Activated T-cell treated with anti-CD3 and anti-CD28 coated beads for 1 hour (primary cell): ENCODE data around the gene HRH4.

Source experiments
- DNase-seq: peaks from one replicate; pipeline ENCODE4 v3.0.0-alpha.2; 2020; ENCODE audit warnings: low read depth

HRH4 gene, protein sequence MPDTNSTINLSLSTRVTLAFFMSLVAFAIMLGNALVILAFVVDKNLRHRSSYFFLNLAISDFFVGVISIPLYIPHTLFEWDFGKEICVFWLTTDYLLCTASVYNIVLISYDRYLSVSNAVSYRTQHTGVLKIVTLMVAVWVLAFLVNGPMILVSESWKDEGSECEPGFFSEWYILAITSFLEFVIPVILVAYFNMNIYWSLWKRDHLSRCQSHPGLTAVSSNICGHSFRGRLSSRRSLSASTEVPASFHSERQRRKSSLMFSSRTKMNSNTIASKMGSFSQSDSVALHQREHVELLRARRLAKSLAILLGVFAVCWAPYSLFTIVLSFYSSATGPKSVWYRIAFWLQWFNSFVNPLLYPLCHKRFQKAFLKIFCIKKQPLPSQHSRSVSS

DNA sequence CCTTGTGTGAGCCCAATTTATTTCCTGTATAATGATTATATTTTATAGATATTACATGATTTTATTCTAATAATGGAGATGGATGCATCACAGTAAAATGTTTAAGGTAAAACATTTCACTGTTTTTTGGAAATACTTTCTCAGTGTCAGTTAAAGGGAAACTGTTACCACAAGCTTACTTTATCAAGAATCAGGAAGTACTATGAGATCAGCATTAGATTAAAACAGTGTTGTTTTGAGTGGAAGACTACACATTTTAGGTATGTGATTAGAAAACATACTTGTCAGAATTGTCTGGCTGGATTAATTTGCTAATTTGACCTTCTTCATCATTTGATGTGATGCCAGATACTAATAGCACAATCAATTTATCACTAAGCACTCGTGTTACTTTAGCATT lies at the start of gene HRH4:
Gene HRH4 (plus strand): TSS at position 250 of the 400 bp plus-strand sequence. CDS start 92 bp downstream, at position 342.
- no peak for DNase-seq

DNA sequence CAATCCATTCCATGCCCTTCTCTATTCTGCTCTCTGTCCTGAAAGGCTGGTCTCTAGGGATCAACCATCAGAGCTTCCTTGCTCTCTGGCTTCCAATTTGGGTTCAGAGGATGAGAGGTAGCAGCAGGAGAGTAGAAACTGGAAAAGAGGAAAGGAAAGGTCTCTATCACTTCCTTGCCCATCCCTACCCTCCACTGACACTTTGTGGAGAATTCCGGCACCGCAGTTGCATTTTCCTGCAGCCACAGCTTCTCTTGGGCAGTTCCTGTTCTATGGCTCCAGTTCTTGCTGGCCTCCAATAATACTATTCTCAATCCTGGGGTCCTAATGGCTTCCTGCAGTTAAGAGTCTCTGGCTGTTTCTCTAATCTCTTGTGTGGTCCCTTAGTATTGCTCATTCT lies 47.3 kb upstream of the HRH4 start:
- DNase-seq = no peak

DNA sequence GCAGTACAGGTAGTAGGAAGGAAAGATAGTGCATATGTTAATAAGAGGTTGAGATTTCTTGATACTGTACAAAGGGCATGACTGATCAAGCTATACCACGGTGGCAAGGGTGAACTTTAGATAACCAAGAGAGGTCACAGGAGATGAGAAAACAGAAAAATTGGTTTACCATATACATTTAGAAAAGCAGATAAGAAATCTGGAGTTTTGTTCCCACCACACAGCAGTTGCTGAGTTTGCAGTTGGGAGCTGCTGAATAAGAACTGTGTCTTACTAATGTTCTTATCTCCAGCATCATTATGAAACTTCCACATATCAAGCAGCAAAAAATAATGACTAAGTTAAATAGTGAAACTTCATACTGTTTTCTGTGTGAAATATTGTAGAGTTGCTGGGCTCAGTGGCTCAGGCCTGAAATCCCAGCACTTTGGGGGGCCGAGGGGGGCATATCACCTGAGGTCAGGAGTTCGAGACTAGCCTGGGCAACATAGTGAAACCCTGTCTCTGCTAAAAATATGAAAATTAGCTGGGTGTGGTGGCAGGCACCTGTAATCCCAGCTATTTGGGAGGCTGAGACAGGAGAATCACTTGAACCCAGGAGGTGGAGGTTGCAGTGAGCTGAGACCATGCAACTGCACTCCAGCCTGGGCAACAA lies 46.0 kb upstream of the HRH4 start:
- DNase-seq = no peak

DNA sequence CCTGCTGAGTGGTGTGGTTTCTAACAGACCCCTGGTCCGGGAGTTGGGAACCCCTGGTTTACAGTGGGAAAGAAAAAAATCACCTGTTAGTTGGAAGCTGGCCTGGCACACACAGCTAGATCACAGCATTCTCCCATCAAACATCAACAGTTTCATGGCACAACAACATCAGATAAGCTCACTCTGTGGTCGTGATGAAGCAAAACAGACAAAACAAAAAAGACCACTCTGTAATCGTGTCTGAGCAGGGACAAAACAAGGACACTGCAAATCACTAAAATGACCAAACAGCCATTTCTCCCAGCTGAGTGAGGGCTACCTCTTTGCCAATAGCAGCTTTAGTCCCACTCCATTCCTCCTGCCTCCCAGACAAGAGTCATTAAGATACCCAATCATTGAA lies 43.0 kb upstream of the HRH4 start:
- no peak for DNase-seq

DNA sequence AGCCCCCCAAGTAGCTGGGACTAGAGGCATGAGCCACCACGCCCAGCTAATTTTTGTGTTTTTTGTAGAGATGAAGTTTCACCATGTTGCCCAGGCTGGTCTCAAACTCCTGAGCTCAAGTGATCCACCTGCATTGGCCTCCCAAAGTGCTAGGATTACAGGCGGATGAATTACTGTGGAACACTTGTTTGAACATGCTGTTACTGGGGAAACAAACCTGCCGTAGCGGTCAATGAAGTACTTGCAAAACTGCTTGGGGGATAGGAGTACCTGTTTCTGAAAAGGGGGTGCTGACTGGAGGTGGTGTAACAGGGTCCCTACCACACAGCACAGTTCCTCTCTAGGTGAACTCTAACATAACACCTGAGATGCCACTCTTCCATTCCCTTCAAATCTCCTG lies 39.9 kb upstream of the HRH4 start:
- no peak for DNase-seq

DNA sequence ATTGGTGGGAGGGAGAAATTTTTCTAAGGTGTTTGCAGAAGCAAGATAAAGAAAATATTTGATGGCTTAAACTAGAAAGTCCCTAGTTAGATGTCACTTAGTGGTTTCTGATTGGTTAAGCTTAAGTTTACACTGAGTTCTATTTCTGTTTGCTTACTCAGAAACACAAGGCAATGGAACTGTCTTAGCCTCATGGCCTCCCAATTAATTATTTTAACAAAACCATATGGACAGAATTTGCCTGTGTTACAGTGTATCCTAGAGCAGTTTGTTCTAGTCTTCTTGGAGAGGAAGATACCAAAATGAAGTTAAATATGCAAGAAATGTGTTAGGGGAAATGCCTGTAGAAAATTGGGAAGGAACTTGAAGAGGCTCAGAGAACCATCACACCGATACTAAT lies 38.6 kb upstream of the HRH4 start:
- DNase-seq = no peak

DNA sequence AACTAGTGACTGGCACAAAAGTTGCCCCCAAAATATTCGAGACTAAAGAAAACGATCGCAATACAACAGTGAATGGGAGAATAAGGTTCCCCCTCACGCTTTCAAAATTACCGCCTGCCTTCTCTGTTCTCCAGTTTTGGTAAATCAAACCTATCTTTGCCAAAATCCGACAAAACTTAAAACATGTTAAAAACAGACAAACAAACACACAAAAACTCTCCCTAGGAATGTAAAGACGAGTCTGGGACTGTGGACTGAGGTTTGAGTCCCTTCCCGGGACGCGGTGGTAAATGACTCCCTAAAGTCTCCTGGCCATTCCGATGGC lies 34.4 kb upstream of the HRH4 start:
- DNase-seq = no peak

DNA sequence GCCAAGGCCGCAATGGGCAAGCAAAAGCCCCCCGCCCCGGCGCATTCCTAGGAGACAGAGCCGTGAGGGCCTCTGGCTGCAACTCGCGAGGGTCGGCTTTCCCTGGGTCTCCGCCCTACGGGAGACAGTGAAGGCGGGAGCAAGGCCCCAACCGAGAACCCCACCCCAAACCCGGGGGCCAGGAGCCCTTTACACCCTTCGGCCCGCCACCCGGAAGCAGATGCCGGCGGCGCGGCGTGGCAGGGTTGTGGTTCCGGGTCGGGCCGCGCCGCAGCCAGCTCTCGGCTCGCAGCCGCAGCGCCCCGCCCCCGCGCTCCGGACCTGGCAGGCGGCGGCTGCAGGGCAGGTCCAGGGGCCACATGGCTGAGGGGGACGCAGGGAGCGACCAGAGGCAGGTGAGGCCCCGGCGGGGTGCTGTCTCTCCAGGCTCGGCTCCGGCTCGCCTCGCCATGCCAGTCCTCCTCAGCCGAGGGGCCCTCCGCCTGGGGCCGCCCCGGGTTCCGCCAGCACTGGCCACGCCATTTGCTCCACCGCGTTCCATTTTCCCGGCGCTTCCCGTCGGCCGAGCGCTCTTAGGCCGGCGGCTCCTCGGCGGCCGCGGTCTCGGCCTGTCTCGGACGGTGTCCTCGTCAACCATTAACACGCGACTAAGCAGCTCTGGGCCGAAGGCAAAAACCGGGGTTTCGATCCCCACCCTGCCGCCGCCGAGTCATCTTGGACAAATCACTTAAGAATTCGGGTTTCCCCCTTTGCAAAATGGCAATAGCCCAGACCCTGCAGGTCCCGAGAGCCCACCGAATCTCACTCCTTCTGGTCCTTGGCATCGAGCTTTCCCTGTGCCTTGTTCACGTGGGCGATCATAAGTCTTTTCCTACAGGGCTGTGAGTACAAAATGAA lies 33.8 kb upstream of the HRH4 start, which contains the start of gene IMPACT:
Gene IMPACT (plus strand): TSS at position 273 of the 897 bp plus-strand sequence. CDS start 87 bp downstream, at position 360.
- peak; percentile 74 for DNase-seq

DNA sequence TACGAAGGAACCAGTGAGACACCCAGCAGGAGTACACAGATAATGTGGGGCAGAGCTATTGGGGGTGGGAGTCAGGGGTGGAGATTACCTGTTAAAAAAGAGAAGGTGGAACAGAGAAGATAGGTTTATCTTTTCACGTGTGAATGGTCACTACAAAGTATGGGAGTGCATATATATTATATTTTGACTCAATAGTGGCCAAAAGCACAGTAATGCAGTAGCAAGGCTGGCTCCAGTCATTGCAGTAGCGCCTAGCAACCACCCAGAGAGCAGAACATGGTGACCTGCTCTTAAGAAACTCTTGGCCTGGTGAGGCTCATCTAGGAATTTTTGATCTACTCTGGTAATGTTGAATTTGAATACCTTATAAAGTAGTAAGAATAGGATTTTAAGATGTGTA lies 33.0 kb upstream of the HRH4 start:
- no peak for DNase-seq

DNA sequence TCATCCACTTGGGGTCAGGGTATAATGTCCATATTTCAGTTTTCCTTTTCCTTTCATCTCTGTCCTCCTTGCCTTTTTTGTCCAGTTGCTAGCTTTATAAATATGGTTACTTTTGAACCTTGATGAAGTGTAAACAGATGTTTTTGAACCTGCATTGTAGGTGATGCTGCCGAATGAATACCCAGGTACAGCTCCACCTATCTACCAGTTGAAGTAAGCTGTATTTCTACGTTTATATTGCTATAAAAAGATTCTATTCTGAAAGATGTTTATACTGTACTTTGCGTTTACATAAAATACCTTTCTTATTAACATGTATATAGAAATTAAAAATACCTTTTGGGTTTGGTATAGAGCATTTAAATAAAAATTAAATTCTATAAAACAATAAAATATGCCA lies 31.7 kb upstream of the HRH4 start:
- no peak for DNase-seq

DNA sequence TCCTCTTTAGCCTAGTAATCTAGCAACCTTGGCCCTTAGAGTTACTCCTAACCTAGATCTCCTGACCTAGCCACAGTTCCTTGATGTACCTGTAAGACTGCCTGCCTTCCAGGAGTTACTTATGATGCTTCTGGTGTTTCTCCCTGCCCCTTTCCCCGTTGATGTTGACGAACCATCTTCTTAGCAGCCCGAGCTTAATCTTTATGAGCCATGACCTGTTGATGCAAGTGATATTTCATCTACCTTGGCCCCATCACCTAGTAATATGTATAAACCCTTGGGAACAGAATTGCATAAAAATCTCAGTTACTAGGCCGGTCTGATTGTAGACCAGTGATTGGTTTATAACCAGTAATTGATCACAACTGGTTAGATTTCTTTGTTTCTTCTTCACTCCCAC lies 31.2 kb upstream of the HRH4 start:
- no peak for DNase-seq

DNA sequence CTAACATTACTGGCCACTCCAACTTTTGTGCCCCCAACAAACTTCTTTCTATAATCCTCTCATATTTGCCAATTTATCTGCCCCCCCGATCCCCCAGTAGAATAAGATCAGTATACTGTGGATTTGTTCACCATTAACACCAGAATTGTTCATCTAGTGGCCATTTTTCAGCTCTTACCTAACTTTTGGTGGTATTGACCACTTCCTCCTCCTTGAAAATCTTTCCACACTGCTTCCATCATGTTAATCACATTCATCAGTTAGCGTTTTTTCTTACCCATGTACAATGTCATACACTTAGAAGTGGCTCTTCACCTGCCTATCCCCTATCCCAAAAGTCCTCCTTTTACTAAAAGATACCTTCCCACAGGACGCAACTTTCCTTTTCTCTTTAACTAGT lies 27.8 kb upstream of the HRH4 start:
- no peak for DNase-seq

DNA sequence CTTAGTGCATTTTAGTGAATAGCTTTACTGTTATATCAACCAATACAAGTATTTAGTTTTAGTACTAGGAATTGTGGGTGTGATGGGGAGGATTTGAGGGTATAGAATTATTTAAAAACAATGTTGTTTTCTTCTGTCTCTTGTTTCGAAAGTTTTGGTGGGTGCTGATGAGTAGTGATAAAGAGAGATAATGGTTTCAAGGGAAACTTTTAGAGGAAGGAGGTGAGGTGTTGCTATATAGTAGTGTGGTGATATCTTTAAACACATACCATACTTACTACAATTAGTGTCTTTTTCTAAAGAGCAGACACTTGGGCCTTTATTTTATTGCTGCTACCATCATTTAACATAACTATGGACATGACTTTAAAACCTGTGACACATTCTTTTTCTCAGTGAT lies 23.5 kb upstream of the HRH4 start:
- DNase-seq = no peak

DNA sequence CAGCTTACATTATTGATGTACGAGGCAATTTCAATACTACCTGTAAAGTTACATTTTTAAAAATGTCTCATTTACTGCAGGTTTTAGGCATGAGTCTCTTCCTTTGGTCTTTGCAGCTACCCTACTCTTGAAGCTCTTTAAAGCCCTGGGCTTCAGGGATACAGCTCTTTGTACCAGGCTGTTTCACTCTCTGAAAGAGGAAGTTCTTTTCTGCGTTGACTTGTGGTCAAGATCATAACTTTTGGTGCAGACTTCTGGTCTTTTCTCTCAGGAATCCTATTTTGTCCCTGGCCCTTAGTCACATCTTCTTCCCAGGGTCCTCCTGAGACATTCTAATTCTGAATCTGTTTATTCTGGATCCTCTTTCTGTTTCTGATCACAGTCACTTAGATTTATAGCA lies 16.6 kb upstream of the HRH4 start:
- DNase-seq = no peak

DNA sequence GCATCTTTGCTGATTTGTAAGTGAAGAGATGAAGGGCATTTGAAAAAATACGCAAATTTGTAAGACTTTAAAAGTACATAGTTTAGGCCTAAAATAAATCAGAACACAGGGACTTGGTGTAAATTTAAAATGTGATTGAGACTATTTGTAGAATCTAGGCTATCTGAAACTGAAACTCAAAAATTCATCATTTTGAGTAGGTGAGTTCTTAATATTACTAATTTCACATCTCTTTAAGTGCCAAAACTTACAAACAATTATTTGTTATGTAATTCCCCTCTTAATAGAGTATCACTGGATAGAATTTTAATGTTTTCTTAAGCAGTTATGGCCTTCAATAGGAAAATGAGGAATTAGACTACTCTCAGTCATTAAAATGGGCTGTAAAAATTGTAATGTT lies 14.0 kb upstream of the HRH4 start:
- DNase-seq = no peak

DNA sequence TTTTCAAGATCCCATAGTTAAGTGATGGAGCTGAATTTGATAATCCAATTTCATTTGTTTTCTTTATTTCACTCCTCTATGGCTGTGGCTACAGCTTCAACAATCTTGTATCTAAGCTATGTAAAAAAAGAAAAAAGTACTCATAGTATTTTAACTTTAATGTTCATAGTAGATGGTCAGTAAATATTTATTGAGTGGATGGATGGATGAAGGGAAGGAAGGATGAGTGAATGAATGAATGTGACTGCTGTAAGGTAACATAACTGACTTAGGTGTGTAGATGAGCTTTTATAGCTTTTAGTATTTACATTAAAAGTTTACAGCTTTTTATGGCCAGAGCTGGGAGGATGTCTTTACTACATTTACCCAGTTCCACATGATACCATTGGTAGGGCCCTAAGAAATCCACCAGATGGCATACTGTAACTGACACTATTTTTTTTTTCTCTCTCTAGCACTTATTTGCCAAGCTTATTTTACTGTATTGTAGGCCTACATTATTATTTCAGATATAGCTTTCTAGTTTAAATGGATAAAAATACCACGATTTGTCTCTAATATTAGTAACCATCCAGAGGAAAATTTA lies 13.4 kb upstream of the HRH4 start:
- no peak for DNase-seq

DNA sequence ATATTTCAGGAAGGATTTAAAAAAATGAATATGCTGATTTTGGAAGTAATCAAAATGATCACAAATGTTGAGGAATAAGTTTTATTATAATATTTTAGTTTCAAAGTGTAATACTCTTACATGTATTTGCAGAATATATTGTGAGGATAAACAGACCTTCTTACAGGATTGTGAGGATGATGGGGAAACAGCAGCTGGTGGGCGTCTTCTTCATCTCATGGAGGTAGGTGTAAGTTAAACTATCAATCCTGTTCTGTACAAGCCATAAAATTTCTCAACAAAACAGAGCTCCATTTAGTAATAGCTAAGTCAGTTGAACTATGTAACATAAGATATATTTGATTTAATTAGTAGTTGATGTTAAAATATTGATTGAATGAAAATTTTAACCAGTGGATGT lies 12.5 kb upstream of the HRH4 start:
- no peak for DNase-seq

DNA sequence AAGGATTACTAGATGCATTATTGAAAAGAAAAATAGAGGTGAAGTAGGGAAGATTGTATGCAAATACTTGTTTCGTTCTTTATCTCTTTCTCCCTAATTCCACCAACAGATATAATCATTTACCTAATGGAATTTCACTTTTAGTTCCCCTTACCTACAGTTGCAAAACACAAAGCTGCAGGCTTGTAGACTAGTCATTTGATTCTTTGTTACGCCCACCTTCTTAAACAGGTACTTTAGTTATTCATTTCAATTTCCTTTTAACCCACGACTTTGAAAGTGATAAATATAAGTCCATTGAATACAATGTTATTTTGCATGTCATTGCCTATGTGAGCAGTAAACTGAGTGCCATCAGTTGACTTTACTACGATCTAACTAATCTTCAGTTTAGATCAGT lies 3.9 kb upstream of the HRH4 start:
- DNase-seq = no peak

DNA sequence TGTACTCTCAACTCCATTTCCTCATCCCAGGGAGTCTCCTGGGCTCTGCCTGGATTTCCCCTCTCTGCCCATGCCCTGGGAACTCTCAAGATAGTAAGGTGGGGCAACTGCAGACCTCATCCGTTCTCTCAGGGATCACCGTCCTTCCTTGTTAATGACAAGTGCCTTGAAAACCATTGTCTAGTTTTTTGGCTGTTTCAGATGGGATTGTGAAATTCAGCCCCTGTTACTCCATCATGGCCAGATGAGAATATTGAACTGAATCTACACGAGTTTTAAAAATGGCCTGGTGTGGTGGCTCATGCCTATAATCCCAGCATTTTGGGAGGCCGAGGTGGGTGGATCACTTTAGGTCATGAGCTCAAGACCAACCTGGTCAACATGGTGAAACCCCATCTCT lies 665 bp upstream of the HRH4 start:
- no peak for DNase-seq

DNA sequence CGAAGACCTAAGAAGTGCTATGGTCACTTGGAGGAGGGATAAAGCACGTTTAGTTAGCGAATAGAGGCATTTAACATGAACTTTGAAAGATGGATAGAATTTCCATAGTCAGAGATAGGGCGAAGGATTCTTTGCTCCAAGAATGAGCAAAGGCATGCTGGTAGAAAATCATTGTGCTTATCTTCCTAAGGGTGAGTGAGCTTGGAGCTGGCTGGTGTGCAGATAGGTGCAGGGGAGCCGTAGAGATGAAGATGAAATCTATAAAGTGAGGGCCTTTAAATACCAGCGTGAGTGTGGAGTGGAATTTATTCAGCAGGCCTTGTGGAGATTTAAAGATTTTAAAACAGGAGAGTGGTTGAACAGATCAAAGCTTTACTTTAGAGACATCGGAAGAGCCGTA lies 1.6 kb downstream of the HRH4 start:
- no peak for DNase-seq

DNA sequence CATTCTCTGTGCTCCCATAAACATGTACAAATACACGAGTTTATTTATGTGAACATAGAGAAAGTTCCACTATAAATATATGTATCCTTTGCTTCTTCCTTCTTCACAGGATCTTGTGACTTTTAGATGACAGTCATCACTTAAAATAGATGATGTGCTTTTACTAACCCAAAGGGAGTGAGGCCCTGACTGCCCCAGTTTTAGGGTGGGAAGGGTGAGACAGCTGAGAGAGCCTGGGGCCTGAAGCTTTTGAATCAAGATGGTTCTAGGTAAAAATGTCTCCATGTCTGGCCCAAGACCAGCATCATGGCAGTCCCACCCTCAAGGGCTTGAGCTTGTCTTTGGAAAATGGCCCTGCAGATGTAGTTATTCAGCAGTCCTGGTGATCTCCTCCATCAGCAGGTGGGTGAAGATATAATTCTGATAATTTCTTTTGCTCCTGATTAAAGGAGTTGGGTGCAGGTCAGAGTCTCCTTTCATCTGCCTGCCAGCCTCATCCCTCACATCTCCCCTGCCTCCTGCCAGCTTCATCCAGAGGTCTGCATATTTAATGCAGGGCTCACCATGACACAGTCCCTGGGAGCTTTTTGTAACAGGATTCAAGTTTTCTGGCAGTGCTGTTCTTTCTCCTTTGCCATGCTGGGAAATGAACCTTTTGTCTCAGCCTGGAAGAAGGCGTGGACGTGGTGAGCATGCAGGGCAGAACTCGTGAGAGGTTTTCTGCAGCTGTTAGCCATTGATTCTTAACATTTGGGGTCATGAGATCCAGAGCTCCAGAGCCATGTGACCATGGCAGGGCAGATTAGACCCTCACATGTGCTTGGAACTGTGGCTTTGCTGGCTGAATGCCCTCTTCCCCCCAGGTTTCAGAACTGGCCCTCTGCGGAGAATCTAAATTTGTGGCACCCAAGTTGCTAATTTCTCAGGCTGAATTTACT lies 2.7 kb downstream of the HRH4 start:
- no peak for DNase-seq
